ENCODE results near the gene ELFN2.

ELFN2 gene

GRCh38 chr22:37453696-37454095 lies 26.4 kb upstream of the ELFN2 start:
- DNase-seq = no peak

DNA sequence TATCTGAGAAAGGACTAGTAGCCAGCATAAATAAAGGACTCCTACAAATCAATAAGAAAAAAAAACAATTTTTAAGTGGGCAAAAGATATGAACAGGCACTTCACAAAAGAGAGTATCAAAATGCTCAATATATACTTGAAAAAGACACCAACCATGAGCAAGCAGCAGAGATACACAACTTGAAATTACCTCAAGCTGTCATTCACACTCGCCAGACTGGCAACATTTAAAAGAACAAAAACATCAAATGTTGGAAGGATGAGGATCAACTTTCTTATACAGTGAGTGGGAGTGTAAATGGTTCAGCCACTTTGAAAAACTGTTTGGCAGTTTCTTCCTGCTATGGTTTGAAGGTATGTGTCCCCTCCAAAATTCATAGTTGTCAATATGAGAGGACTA lies 23.9 kb upstream of the ELFN2 start:
- DNase-seq = no peak

DNA sequence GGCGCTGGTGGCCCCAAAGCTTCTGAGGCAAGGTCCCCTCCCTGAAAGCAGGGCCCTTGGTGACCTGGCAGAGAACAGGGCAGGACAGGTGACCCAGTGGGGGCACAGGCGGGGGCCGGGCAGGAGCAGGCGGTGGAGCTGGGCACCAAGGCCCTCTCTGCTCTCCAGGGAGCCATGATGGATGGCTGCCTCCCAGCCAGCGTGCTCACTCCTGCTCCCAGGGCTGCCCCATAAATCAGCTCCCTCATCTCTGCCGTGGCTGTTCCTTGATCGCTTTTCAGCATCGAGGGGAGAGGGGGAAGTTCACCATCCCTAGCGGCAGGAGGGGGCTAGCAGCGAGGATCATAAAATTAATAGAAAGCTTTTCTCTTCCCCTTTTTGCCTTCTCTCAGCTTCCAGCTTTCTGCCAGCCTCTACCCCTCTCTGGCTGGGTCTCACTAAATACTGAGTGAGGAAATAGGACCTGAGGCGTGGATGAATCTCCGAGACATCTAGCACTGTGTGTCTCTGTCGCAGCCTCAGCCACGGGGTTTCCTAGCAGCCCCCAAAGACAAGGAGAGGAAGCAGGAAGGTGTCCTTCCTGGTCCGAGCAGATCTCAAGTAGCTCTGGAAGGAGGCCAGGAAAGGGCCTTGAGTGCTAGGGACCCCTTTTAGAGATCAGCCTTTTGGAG lies 22.2 kb upstream of the ELFN2 start:
- no peak for DNase-seq

- DNase-seq = no peak
Observed at GRCh38 chr22:37448516-37449127, 21.3 kb upstream of the ELFN2 start.

DNA sequence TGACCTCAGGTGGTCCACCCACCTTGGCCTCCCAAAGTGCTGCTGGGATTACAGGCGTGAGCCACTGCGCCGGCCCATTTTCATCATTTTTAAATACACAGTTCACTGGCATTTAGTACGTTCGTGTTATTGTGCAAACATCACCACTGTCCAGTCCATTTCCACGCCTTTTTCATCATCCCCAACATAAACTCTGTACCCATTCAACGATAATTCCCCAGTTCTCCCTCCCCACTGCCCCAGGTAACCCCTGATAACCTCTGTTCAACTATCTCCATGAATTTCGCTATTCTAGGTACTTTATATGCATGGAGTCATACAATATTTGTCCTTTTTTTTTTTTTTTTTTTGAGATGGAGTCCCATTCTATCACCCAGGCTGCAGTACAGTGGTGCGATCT lies 18.2 kb upstream of the ELFN2 start:
- no peak for DNase-seq

- no peak for DNase-seq
Observed at GRCh38 chr22:37443977-37444376, 16.7 kb upstream of the ELFN2 start.

DNA sequence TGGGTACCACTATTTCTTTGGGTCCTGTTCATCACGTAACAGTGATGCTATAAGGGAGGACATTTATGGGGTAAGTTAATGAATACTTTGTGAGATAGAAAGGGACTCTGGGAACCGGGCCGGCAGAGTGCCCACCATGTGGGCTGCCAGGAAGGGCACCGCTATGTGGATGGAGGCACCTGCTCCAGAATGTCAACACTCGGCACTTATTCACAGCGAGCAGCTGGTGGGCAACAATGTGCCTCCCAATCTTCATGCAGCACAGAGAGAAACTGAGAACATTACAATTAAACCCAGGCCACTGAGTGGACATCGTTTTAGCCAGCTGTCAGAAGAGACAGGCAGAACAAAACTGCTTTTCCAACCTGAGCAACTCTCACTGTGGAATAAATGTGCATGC lies 15.8 kb upstream of the ELFN2 start:
- no peak for DNase-seq

DNA sequence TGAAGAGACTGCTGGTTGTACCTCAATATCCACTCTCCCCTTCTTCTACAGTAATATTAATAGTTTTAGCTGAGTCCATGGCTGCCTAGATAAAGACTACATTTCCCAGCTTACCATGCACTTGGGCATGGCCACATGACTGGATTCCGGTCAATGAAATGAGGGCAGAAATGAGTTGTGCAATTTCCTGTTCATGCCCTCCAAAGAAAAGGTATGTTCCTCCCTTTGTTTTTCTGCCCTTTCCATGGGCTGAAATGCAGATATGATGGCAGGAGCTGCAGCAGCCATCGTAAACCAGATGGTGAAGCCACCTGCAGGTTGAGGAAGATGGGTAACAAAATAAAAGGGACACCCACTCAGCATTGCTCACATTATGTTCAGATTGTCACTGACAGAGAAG lies 15.3 kb upstream of the ELFN2 start:
- no peak for DNase-seq

- DNase-seq = no peak
Observed at GRCh38 chr22:37442135-37442534, 14.9 kb upstream of the ELFN2 start.

DNA sequence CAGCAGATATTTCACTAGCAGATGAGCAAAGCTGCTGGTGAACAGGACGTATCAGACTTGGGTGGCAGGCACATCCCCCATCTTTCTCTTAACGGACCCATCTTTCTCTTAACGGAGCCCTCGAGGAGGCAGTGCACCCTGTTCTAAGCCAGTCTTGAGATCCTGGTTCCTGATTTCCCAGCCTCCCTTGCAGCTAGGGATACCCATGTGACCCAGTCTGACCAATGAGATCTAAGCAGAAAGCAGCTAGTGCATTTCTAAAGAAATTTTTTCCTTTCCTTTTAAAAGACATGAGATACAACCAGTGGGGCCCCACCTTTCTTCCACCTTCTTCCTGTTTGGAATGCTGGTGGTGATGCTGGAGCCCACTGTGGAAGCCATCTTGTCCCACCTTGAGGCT lies 13.6 kb upstream of the ELFN2 start:
- DNase-seq = no peak

DNA sequence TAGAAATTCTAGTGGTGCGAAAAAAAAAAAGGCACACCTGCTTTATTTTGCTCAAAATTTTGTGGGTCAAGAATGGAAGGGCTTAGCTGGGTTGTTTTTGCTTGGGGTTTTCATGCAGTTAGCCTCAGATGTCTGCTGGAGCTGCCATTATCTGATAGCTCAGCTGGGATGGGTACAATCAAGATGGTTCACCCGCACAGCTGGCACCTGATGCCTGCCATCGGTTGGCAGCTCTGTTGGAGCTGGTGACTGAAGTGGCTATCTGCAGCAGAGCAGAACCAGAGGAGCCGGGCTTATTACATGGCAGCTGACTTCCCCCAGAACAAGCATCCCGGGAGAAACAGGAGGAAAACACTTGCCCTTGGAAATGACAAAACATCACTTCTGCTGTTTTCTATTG lies 12.1 kb upstream of the ELFN2 start:
- no peak for DNase-seq

DNA sequence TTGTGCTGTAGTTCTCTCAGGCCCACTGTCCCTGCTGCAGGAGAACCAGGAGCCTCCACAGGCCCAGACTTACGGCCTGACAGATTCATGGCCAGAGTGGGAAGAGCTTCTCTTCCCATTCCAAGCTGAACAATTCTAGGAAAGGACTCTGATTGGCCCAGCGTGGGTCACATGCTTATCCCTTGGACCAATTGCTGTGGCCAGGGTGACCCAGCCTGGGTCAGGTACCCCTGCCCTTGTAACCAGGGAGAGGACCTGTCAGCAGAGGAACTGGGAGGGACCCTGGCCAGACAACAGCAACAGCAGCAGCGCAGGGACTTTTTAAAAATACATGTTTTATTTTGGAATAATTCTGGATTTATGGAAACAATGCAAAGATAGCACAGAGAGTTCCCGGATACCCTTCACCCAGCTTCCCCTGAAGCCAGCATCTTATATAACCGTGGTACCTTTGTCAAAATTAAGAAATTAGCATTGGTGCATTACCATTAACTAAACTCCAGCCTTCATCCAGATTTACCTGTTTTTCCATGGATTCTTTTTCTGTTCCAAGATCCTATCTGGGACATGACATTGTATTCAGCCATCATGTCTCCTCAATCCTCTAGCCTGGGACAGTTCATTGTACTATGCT lies 8.8 kb upstream of the ELFN2 start:
- no peak for DNase-seq

- no peak for DNase-seq
Observed at GRCh38 chr22:37433786-37434185, 6.5 kb upstream of the ELFN2 start.

DNA sequence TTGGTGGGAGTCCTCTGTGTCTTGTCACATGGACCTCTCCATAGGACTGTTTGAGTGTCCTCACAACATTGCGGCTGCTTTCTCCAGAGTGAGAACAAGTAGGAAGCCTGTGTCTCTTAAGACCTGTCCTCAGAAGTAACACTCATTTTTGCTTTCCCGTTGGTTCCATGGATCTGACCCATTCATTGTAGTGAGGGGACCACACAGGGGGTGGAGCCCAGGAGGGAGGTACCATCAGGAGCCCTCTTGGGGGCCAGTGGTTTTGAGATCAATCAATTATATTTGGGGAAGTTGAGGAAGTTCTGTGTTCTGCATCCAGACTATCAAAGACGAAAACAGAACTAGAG lies 5.4 kb upstream of the ELFN2 start:
- DNase-seq = no peak

DNA sequence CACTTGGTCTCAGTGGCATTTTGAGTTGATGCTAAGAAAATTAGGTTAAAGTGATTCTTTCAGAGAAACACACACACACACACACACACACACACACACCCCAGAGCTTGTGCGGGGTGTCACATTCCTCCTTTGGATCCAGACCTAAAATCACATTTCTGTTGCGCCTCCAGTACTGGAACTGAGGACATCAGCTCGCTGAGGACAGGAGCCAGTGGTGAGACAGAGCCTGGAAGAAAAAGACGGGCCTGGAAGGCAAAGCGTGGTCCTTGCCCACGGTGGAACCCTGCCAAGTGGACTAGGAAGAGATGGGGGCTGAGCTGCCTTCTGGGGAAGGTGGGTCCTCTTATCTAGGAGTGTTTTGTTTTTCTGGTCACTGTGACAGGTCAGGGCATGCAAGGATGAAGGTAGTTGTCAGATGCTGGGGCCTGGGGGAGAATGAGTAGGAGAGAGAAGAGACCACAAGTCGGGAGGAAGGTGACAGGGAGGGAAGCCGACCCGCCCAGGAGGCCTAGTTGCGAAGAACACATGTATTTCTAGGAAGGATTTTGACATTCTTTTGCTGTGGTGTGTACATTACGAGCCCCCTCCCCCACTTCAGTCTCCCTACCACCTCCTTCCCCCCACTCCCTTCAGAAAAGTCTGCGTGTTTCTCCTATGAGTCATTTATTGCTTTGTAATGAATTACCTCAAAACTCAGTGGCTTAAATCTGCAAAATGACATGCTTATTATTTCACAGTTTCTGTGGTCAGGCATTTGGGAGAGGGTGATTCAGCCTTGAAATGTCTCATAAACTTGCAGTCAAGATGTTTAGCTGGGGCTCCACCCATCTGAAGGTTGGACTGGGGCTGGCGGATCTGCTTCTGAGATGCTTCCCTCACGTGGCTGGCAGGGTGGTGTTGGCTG lies 4.8 kb upstream of the ELFN2 start:
- DNase-seq = no peak

DNA sequence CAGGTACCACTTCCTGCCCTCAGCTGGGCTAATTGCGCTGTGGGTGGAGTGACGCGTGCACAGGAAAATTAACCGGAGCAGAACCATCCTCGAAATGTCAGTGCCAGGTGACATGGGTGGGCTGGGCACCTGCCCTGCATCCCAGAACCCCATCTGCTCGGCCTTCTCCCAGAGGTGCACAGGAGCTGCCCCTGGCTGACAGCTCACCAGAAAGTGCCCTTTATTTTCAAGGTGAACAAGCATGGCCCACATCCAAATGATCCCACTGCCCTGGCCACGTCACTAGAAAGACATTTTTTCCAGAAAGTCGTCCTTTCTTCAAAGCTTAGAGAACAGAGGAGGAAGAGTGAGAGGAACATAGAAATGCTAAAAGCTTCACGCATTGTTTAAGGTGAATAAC lies 4.1 kb upstream of the ELFN2 start:
- DNase-seq = no peak

GRCh38 chr22:37430941-37431340 lies 3.7 kb upstream of the ELFN2 start:
- no peak for DNase-seq

DNA sequence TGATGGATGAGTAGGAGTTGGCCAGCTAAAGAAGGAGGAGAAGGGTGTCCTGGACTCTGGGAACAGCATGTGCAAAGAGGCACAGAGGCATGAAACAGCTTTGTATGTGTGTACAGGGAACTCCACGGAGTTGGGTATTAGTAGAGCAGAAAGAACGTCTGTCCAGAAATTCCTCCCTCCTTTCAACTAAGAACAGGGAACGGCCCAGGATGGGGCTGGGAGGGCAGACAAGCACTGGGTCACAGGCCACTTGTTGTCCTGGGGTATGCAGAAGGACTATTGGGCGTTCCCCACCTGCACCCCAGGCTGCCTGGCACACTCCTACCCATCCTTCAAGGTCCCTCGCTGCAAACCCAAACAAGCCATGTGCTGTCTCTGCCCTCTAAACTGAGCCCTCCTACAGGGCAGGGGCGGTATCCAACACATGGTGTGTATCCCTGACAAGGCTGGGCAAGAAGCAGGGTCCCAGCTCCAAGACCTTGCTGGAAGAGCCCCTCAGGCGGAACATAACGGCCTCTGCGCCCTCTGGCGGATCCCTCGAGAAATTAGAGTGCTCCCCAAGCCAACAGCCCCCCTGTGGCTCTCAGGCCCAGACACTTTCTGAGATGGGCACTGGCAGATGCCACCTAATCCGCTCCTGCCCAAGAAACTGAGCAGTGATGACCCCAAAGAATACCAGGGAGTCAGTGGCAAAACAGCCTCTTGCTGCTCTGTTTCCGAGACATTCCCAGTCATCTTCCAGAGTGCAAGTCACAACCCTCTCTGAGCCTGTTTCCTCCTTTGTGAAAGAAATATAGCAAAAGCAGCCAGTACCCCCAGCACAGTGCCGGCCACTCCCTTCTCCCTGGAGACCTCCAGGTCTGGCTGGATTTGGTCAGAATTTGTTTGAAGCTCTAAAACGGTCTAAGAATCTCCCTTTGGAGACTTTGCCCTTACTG lies 1.6 kb upstream of the ELFN2 start:
- DNase-seq = peak; percentile 58 to 65

DNA sequence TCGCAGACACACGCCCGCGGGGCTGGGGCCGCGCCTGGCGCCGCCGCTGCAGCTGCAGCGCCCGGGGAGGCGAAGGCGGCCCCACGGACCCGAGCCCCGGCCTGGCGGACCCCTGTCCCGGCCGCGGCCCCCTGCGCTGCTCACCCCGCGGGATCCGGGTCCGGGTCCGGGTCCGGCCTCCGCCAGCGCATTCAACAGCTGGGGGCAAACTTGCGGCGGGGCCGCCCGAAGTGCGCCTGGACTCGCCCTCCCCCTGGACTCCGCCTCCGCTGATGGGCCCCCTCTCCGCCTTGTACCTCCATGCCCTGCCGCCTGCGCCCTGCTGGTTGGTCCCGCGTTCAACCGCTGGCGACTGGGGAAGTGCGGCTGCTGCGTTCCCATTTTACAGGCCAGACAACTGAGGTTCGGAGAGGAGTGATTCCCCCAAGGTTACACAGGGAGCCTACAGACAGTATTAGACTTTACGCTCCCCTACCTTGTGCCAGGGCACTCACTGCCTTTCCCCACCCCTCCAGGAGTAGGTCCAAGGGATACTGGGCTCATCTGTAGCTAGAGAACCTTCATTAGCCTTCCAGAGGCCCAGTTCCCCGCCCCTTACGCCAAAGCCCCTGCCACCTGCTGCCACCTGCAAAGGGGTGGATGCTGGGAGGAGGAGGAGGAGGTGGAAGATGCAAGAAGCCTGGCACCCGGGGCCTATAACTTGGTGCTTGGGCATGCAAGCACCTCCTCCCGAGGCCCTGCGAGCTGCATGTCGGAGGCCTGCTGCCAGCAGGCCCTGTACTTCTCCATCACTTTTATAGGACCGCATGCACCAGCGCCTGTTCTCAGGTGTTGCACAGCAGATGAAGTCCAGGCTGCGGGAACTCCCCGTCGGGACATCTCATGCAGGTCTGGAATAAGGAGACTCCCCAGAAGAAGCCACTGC lies 694 bp upstream of the ELFN2 start:
- DNase-seq = no peak

DNA sequence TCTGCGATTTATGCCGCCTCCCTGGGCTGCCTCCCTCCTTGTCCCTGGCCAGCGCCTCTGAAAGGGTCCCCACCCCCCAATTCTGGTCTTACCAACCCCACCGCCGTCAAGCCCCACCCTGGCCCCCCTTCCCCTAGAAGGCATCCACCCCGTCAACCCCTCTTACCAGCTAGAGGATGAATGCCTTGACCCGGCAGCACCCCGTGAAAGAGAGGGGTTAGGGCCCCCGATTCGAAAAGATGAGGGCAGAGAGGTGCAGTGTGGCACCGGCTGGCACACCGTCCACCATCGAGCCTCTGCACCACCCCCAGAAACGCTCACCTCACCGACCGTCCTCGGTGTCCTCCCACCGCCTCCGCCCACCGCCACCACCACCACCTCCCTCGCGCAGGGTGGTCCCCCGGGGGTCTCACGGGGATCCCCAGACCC lies 559 bp downstream of the ELFN2 start:
- no peak for DNase-seq

Measured in CD4-positive, alpha-beta T cell treated with Interferon alpha-2 for 1 hour (primary cell).